Tongue (tissue), 2 donors: Measurements from ENCODE around the gene ZNF792. TPM values are rescaled to one million over a fixed set of nuclear protein-coding genes. Genes with fewer than 3 reads are reported as not detected.
"Not testable (repeated sequence)": the region's sequence is repeated elsewhere in the genome, so short reads cannot be mapped to it uniquely, and the experiment has no call there.

Experiments used
- DNase-seq: peaks from one replicate; pipeline ENCODE4 v3.0.0-alpha.2; 2015
- total RNA-seq: library from RNA; depleted of rRNA; stranded (reverse); fragments of >200 nt; gene quantifications from one replicate; pipeline ENCODE4 v1.2.3, GENCODE V29; 2014

The ZNF792 gene
- total RNA-seq, 1 donor from 2014 or later: 9.4 TPM

GRCh38 chr19:34970185-34970780 lies 6.3 kb upstream of the ZNF792 start:
- DNase-seq: not testable (repeated sequence)

- no peak for DNase-seq
Observed at GRCh38 chr19:34969721-34970120, 5.7 kb upstream of the ZNF792 start.

- DNase-seq: no peak
Observed at GRCh38 chr19:34967551-34967950, 3.5 kb upstream of the ZNF792 start.

- DNase-seq: not testable (repeated sequence)
Observed at GRCh38 chr19:34965505-34965904, 1.5 kb upstream of the ZNF792 start.

DNA sequence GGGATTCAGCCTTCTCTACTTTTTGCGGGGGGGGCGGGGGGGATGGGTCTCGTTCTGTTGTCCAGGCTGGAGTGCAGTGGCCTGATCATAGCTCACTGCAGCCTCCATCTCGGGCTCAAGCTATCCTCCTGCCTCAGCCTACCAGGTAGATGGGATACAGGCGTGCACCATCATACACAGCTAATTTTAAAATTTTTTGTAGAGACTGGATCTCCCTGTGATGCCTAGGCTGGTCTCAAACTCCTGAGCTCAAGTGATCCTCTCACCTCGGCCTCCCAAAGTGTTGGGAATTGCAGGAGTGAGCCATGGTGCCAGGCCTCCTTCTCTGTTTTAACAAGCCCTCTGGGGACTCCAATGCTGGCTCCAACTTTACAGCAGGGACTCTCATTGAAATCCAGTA lies 569 bp upstream of the ZNF792 start:
- no peak for DNase-seq

- no peak for DNase-seq
Observed at GRCh38 chr19:34962687-34963572, 1.1 kb downstream of the ZNF792 start.

DNA sequence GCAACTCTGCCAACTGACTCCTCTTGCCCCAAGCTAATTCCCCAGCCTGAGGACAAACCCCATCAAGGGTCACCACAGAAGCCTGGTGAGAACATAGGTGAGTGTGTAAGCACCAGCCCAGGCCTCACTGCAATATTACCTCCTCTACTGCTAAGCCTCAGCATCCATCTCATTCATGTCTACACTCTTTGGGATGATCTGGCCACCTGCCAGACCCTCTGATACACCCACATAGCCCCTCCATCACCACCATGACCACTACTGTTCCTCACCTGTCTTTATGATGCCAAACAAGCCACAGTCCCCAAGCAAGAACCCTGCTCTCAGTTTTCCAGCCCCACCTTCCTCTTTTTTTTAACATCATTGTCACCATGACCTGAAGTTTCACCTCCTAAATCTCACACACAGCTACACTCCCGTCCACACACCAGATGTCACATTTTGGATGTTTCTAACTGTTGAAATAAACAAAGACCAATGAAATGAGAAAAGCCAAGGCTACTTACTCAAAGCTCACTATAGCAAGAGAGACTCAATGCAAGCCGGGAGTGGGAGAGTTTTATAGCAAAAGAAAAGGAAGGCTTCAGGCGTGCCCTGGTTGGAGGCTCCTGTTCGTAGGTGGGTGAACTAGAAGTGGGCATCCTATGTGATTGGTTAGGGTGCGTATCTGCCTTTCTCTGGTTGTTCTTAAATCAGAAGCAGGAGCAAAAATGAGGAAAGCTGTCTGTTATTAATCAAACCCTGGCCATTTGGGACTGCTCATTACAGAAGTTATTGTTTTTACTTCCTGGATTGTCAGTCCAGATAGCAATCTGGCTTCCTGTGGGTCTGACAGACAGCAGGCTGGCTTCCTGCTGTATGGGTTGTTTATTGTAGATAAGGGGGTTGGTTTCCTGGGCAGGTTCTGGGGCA lies 2.0 kb downstream of the ZNF792 start:
- no peak for DNase-seq

DNA sequence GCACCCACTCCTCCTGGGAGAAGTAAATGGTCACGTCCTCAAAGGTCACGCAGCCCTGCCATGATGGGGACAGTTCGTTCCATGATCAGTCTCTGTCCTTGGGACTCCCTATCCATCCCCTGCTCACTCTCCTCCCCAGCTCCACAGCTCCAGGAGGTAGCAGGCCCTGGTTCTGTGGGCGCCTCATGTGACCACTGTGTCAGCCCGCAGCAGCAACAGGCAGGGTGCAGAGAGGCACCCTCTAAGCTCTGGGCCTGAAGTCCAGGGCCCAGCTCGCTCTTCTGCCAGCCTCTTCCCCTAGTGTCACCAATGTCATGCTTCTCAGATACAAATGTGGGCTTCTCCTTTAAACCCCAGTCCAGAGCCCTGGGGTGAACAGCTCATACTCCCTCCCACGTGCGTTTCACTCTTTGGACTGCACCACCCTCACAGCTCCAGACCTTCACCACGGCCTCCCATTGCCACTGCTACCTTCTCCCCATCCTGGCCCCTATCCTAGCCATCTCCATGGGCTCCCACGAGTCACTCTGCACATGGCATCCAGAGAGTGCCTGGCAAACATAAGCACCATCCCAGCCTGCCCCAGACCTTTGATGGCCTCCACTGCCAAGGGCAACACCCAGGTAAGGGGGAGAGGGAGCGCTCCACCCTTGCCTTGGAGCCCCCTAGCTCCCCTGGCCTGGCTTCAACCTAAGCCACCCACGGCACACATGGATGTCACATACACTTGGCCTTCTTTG lies 2.9 kb downstream of the ZNF792 start:
- no peak for DNase-seq

- DNase-seq: no peak
Observed at GRCh38 chr19:34960103-34960805, 3.8 kb downstream of the ZNF792 start.

DNA sequence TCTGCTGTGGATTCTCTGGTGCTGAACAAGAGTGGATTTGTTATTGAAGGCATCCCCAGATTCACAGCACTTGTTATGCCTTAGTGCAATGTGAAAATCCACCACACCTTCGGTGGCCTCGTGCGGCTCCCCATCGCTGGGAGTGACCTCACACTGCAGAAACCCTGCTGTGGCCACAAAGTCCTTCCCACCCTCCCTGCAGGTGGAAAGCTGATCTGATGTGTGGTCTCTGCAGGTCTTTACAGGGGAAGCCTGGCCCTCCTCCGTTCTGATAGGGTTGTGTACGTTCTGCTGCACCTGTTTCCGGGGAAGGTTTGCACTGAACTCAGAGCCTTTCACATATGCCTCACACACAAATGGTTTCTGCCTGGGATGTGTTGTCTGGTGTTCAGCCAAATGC lies 5.0 kb downstream of the ZNF792 start:
- no peak for DNase-seq

DNA sequence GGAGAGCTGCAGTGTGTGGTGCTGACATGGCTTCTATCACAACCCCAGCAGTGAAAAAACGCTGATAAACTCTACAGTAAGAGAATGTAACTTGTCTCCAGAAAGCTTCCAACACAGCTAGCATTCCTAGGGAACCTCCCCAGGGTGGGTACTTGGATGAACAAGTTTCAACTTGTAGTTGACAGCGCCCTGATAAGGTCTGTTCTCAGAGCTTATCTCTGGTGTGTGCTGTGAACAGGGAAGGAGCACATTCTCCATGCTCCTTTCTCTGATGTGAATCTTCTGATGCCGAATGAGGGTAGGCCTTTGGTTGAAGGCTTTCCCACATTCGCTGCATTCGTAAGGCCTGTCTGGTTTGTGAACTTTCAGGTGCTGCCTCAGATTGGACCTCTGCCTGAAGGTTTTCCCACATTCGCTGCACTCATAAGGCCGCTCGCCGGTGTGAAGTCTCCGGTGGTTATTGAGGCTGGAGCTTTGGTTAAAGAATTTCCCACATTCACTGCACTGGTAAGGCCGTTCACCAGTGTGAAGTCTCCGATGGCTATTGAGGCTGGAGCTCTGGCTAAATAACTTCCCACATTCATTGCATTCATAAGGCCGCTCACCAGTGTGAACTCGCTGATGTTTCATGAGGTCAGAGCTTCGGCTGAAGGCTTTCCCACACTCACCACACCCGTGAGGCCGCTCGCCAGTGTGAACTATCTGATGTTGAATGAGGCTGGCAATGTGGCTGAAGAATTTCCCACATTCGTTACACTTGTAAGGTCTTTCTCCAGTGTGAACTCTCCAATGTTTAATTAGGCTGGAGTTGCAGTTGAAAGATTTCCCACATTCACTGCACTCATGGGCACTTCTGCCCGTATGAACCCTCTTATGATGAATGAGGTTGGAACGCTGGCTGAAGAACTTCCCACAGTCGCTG lies 5.9 kb downstream of the ZNF792 start:
- no peak for DNase-seq

DNA sequence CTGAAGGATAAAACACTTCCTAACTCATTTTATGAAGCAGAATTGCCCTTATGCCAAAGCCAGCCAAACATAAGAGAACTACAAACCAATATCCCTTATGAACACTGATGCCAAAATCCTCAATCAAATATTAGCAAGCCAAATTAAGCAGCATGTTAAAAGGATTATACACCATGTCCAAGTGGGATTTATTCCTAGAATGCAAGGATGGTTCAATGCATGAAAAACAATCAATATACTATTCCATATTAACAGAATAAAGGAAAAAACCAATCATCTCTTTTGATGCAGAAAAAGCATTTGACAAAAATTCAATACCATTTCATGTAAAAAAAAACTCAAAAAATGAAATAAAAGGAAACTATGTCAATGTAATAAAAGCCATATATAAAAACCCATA lies 10.9 kb downstream of the ZNF792 start:
- no peak for DNase-seq

DNA sequence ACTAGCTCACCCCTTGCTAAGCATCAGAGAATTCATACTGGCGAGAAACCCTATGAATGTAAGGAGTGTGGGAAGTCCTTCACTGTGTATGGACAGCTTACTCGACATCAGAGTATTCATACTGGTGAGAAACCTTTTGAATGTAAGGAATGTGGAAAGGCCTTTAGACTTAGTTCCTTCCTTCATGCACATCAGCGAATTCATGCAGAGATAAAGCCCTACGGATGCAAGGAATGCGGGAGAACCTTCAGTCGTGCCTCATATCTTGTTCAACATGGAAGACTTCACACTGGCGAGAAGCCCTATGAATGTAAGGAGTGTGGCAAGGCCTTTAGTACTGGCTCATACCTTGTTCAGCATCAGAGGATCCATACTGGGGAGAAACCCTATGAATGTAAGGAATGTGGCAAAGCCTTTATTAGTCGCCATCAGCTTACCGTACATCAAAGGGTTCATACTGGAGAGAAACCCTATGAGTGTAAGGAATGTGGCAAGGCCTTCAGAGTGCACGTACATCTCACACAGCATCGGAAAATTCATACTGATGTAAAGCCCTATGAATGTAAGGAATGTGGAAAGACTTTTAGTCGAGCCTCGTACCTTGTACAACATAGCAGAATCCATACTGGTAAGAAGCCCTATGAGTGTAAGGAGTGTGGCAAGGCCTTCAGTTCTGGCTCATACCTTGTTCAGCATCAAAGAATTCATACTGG lies 20.0 kb downstream of the ZNF792 start:
- DNase-seq: no peak

GRCh38 chr19:34938886-34939285 lies 25.1 kb downstream of the ZNF792 start:
- no peak for DNase-seq

DNA sequence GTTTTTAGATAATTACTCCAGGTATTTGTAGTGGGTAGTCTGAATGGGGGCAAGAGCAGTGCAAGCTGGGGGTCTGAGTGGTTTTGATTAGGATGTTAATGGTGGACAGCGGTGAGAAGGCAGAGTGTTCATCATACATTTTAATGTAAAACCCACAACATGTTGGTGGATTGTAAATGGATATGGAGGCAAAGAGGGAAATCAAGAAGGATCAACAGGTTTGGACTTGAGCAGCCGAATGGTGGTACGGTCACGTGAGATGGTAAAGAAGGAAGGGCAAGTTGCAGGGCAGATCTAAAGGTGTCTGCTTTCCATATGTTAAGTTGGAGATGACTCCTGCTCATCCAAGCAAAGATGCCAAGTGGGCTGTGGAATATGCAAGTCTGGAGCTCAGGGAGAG lies 27.8 kb downstream of the ZNF792 start:
- DNase-seq: no peak

- no peak for DNase-seq
Observed at GRCh38 chr19:34932494-34932893, 31.5 kb downstream of the ZNF792 start.

GRCh38 chr19:34926685-34927375 lies 37.2 kb downstream of the ZNF792 start, which contains the start of gene ZNF30:
ZNF30 (plus strand) TSS chr19:34926903; CDS start chr19:34929948, 3,045 bp downstream.
- DNase-seq: peak; percentile 96

DNA sequence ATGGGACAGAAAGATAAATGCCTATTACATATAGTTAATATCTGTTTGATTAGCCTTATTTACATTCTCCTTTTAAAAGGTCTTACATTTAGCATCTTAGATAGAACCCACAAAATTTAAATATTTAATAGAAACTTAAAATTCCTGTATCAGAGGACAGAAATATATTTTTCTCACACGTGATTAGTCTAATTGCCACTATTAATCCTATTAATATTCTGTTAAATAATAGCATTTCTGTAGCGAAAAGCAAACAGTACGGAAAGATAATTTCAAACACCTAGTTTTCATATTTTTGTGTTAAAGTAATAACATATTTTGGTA lies 37.7 kb downstream of the ZNF792 start:
- no peak for DNase-seq

DNA sequence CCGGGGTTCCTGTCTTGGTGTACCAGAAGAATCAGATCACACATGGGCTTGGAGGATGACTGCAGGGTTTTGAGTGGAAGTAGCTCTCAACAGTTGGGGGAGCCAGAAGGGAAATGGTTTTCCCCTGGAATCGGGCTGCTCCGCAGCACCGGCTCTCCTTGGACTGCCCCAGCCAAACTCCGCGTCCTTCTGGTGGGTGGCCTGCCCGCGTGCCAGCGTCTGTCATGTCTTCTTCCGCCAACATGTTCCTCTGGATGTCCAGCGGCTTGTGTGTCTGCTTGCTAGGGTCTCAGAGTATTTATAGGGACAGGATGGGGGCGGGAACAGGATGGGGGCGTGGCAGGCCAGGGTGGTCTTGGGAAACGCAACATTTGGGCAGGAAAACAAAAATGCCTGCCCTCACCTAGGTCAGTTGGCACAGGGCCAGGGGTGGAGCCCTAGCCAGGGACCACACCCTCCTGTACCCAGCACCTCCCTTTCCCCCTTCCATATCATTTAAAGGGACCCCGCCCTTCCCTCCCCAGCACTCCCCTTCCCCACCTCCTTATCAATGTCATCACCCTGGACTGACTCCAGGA lies 38.7 kb downstream of the ZNF792 start:
- DNase-seq: no peak
